ENCODE data around the gene CHST11. TPM values are rescaled to one million over a fixed set of nuclear protein-coding genes. Genes with fewer than 3 reads are reported as not detected.

Gene CHST11
- total and polyA plus RNA-seq, 7 experiments from 2014 or later, result 23.4 to 74.3 (median 32.0) TPM

DNA sequence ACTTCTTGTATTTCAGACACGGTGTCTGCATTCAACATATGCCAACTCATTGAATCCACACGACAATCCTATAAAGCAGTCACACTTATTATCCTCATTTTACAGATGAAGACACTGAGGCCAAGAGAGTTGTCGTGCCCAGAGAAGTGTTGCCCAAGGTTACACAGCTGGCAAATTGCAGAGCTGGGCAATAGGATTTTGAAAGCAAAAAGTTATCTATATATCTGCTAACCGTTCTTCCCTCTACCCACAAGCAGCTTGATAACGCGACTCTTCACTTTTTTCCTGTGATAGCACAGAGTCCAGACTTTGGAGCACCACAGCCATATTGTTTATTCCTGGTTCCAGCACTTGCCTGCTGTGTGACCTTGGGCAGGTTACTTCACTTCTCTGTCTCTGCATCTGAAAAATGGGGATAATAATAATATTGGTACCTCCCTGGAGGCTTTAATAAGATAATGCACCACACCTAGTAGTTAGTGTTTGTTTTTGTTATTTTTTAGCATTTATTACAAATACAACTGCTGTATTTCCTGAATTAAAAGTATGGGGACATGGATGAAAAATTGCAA lies 82.2 kb downstream of the CHST11 start:
- Mint-ChIP-seq H3K4me3 (no peak overlapping the region), H3K27ac (no peak overlapping the region), H3K4me1 (peaks cover 26 to 60% (median 56%) of the 10 kb centered on the region in 7 donors), H3K36me3 (peaks cover 5 to 45% (median 18%) of the 10 kb centered on the region in 5 donors), H3K9me3 (peaks cover 0 to 5% (median 0%) of the 10 kb centered on the region in 11 donors), H3K27me3 (no peaks in the 10 kb centered on the region)
- DNase-seq, result no peak
- Histone ChIP-seq H3K27ac (ENCODE audit: low read depth, low read length) (no peak overlapping the region), H3K4me3 (ENCODE audit: low read length) (no peak overlapping the region), H3K4me1 (ENCODE audit: control insufficient read depth in 2 of 2, insufficient read depth in 2 of 2, low read length in 2 of 2) (no peaks in the 10 kb centered on the region), H3K9me3 (ENCODE audit: control insufficient read depth in 2 of 3, low read length in 3 of 3) (no peaks in the 10 kb centered on the region), H3K36me3 (ENCODE audit: control insufficient read depth in 2 of 3, insufficient read depth in 3 of 3, low read length in 3 of 3) (no peaks in the 10 kb centered on the region), H3K27me3 (ENCODE audit: control insufficient read depth in 2 of 2, insufficient read depth in 2 of 2, low read length in 2 of 2) (no peaks in the 10 kb centered on the region)
- ChIA-PET POLR2A (interaction anchor here (1.1 kb wide), 1 partner anchor 22 kb away, joined by 3 read pairs; no protein-coding TSS in a partner anchor), CTCF (interaction anchor here (1.2 kb wide), 1 partner anchor 29 kb away, joined by 3 read pairs; no protein-coding TSS in a partner anchor)
- intact Hi-C loops (cut with micrococcal nuclease), result loop anchor here in 1 of 2 donors (5.0 kb wide), 1 partner anchor 82 kb away; the partner anchor contains the start of gene CHST11
- ATAC-seq, result no peak

DNA sequence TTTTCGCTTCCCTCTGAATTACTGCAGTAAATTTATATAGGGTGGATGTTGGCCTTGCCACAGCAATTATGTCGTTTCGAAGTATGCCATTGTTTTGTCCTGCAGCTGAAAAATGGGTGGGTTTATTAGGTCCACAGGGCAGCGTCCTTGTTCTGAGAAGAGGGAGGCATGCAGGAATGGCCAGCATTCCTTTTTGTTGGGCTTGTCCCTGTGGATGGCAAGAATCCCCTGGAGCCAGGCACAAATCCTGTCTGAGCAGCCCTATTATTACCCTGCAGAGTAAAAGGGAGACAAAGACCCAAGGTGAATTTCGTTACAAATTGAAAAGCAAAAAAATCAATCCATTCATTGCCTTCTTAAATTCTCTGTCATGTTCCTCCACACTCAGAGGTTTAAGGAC lies 88.1 kb downstream of the CHST11 start:
- POLR2A ChIA-PET, result no interaction called here
- peaks cover 0 to 7% of the 10 kb centered on the region in 2 donors for H3K4me1 ChIP-seq (ENCODE audit: control insufficient read depth in 2 of 2, insufficient read depth in 2 of 2, low read length in 2 of 2)
- no peak overlapping the region for H3K4me3 ChIP-seq (ENCODE audit: low read length)
- Mint-ChIP-seq H3K9me3 (peaks cover 0 to 5% (median 0%) of the 10 kb centered on the region in 11 donors), H3K4me3 (no peak overlapping the region), H3K4me1 (peaks cover 35 to 70% (median 48%) of the 10 kb centered on the region in 7 donors), H3K36me3 (peaks cover 5 to 35% (median 12%) of the 10 kb centered on the region in 5 donors), H3K27ac (no peak overlapping the region), H3K27me3 (no peaks in the 10 kb centered on the region)
- no peak overlapping the region for H3K27ac ChIP-seq (ENCODE audit: low read depth, low read length)
- DNase-seq (no peak), ATAC-seq (no peak)
- H3K27me3 ChIP-seq (ENCODE audit: control insufficient read depth in 2 of 2, insufficient read depth in 2 of 2, low read length in 2 of 2), result no peaks in the 10 kb centered on the region
- CTCF ChIA-PET, result no interaction called here
- H3K36me3 ChIP-seq (ENCODE audit: control insufficient read depth in 2 of 3, insufficient read depth in 3 of 3, low read length in 3 of 3), result no peaks in the 10 kb centered on the region
- H3K9me3 ChIP-seq (ENCODE audit: control insufficient read depth in 2 of 3, low read length in 3 of 3), result no peaks in the 10 kb centered on the region
- intact Hi-C loops (cut with micrococcal nuclease), result no loop called here

DNA sequence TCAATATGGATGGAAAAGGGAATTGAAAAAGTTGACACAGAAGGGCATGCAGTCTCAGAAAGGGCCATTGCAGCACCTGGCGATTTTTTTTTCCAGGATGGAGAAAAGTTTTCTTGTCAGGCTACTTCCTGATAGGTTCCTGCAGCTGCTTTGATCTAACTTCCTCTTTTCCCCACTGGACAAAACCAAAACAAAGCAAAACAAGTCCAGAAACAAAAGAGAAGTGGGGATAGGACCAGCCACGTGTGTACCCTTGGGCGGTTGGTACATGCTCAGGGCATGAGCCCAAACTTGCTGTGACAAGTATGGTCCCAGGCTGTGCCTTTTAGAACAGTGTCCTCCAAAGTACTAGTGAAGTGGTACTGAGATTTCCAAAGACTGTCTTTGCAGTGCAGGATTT lies 89.8 kb downstream of the CHST11 start:
- Histone ChIP-seq H3K4me1 (ENCODE audit: control insufficient read depth in 2 of 2, insufficient read depth in 2 of 2, low read length in 2 of 2) (peaks cover 0 to 7% of the 10 kb centered on the region in 2 donors), H3K27me3 (ENCODE audit: control insufficient read depth in 2 of 2, insufficient read depth in 2 of 2, low read length in 2 of 2) (no peaks in the 10 kb centered on the region), H3K4me3 (ENCODE audit: low read length) (no peak overlapping the region), H3K27ac (ENCODE audit: low read depth, low read length) (no peak overlapping the region), H3K9me3 (ENCODE audit: control insufficient read depth in 2 of 3, low read length in 3 of 3) (no peaks in the 10 kb centered on the region), H3K36me3 (ENCODE audit: control insufficient read depth in 2 of 3, insufficient read depth in 3 of 3, low read length in 3 of 3) (no peaks in the 10 kb centered on the region)
- Mint-ChIP-seq H3K27ac (no peak overlapping the region), H3K36me3 (peaks cover 5 to 43% (median 15%) of the 10 kb centered on the region in 5 donors), H3K4me1 (peaks cover 35 to 83% (median 50%) of the 10 kb centered on the region in 7 donors), H3K27me3 (no peaks in the 10 kb centered on the region), H3K4me3 (no peak overlapping the region), H3K9me3 (peaks cover 0 to 5% (median 0%) of the 10 kb centered on the region in 11 donors)
- DNase-seq, result no peak
- POLR2A ChIA-PET, result no interaction called here
- intact Hi-C loops (cut with micrococcal nuclease), result no loop called here
- CTCF ChIA-PET, result no interaction called here
- peak; percentile 58 for ATAC-seq

DNA sequence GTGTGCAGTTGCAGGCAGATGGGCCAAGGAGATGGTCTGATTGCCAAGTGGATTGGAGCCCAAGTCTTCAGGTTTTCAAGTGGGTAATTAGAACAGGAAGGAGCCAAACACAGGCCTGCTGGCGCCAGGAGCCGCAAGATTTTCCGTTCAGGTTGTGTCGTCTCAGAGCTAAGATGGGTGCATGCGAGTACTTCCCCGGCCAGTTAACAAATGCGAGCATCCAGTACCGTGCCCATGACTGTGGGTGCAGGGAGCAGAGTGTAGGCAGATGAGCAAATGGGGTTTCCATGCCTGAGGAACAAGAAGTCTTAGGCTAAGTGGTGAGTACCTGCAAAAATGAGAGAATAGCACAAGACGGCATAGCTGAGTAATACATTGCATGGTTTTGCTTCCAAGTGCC lies 90.5 kb downstream of the CHST11 start:
- H3K9me3 Mint-ChIP-seq, result peaks cover 0 to 5% (median 0%) of the 10 kb centered on the region in 11 donors
- no peaks in the 10 kb centered on the region for H3K27me3 ChIP-seq (ENCODE audit: control insufficient read depth in 2 of 2, insufficient read depth in 2 of 2, low read length in 2 of 2)
- peaks cover 5 to 47% (median 17%) of the 10 kb centered on the region in 5 donors for H3K36me3 Mint-ChIP-seq
- no peak overlapping the region for H3K4me3 Mint-ChIP-seq
- H3K9me3 ChIP-seq (ENCODE audit: control insufficient read depth in 2 of 3, low read length in 3 of 3), result no peaks in the 10 kb centered on the region
- H3K4me1 ChIP-seq (ENCODE audit: control insufficient read depth in 2 of 2, insufficient read depth in 2 of 2, low read length in 2 of 2), result peaks cover 0 to 7% of the 10 kb centered on the region in 2 donors
- ATAC-seq, result no peak
- no peak for DNase-seq
- no peaks in the 10 kb centered on the region for H3K36me3 ChIP-seq (ENCODE audit: control insufficient read depth in 2 of 3, insufficient read depth in 3 of 3, low read length in 3 of 3)
- CTCF ChIA-PET, result interaction anchor here (0.7 kb wide), 1 partner anchor 23 kb away, joined by 3 read pairs; no protein-coding TSS in a partner anchor
- peak overlapping the region in 3 of 9 donors; percentile 5 to 56 (median 36) for H3K27ac Mint-ChIP-seq
- no peaks in the 10 kb centered on the region for H3K27me3 Mint-ChIP-seq
- no peak overlapping the region for H3K27ac ChIP-seq (ENCODE audit: low read depth, low read length)
- intact Hi-C loops (cut with micrococcal nuclease), result no loop called here
- POLR2A ChIA-PET, result interaction anchor here (0.6 kb wide), 1 partner anchor 1217 kb away, joined by 3 read pairs; no protein-coding TSS in a partner anchor
- peaks cover 35 to 87% (median 55%) of the 10 kb centered on the region in 7 donors for H3K4me1 Mint-ChIP-seq
- no peak overlapping the region for H3K4me3 ChIP-seq (ENCODE audit: low read length)

DNA sequence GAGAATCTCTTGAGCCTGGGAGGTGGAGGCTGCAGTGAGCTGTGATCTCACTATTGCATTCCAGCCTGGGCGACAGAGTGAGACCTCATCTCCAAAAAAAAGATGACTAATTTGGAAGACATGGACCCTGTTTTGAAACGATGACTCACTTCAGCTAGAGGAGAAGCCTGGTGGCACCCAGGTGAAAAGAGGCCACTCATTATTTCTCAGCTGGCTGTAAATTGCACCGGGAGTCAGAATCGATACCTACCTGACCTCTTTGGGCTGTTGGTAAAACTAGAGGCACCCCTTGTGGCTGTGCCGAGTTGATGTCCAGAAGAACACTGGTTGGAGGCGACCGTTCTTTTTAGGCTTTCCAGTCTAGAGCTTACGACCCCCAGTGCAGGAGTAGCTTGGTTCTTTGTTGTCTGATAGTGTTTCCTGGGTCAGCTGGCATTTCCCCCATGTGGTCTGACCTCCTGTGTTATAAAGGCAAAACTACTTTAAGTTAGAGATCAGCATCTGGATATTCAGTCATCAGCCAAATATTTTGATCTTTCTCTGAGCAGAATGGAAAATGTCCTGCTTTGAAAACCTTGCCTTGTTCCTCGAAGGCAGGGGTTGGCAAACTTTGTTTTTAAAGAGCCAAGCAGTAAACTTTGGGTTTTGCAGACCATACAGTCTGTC lies 93.2 kb downstream of the CHST11 start:
- CTCF ChIA-PET, result no interaction called here
- no peak overlapping the region for H3K27ac Mint-ChIP-seq
- ATAC-seq, result no peak
- H3K27me3 Mint-ChIP-seq, result no peaks in the 10 kb centered on the region
- POLR2A ChIA-PET, result no interaction called here
- H3K4me3 ChIP-seq (ENCODE audit: low read length), result no peak overlapping the region
- no peaks in the 10 kb centered on the region for H3K36me3 ChIP-seq (ENCODE audit: control insufficient read depth in 2 of 3, insufficient read depth in 3 of 3, low read length in 3 of 3)
- no peaks in the 10 kb centered on the region for H3K27me3 ChIP-seq (ENCODE audit: control insufficient read depth in 2 of 2, insufficient read depth in 2 of 2, low read length in 2 of 2)
- H3K36me3 Mint-ChIP-seq, result peaks cover 0 to 58% (median 26%) of the 10 kb centered on the region in 5 donors
- DNase-seq, result no peak
- no peak overlapping the region for H3K4me3 Mint-ChIP-seq
- H3K4me1 Mint-ChIP-seq, result peaks cover 45 to 91% (median 67%) of the 10 kb centered on the region in 7 donors
- peaks cover 0 to 32% of the 10 kb centered on the region in 2 donors for H3K4me1 ChIP-seq (ENCODE audit: control insufficient read depth in 2 of 2, insufficient read depth in 2 of 2, low read length in 2 of 2)
- H3K9me3 Mint-ChIP-seq, result peaks cover 0 to 17% (median 8%) of the 10 kb centered on the region in 11 donors
- intact Hi-C loops (cut with micrococcal nuclease), result no loop called here
- no peak overlapping the region for H3K27ac ChIP-seq (ENCODE audit: low read depth, low read length)
- no peaks in the 10 kb centered on the region for H3K9me3 ChIP-seq (ENCODE audit: control insufficient read depth in 2 of 3, low read length in 3 of 3)

DNA sequence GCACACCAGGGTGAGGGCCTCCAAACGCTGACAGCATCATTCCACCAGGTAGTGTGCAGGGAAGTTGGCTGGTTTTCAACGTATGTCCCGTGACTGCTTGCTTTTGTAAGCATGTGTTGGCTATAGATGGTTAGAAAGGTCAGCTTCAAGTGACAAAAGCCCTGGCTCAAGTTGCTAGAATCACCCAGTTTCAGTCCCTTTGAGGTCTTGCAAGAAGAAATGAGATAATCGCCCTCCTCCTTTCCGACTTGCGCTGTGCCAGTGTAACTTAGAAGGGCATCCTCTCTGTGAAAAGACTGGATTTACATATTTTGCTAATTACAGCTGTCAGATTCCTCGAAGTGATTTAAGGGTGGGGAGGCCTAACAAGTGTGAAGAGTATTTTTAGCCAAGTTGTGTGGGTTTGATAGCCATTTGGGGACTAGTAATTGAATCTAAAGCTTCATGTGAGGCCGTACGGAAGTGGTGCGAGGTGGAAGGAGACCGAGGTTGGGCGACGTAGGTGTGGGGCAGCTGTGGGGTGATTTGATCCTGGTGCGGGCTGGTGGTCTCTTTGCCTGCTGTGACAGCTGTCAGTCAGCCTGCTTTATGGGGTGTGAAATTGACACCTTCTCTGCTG lies 94.7 kb downstream of the CHST11 start:
- POLR2A ChIA-PET, result no interaction called here
- H3K36me3 Mint-ChIP-seq, result peaks cover 0 to 58% (median 26%) of the 10 kb centered on the region in 5 donors
- peak overlapping the region in 1 of 10 donors; percentile 9 for H3K4me3 Mint-ChIP-seq

More for the DNA sequence above, 94.7 kb downstream of the CHST11 start:
- intact Hi-C loops (cut with micrococcal nuclease), result no loop called here
- H3K4me3 ChIP-seq (ENCODE audit: low read length), result no peak overlapping the region
- H3K36me3 ChIP-seq (ENCODE audit: control insufficient read depth in 2 of 3, insufficient read depth in 3 of 3, low read length in 3 of 3), result no peaks in the 10 kb centered on the region
- no peak for ATAC-seq
- Mint-ChIP-seq H3K9me3 (peaks cover 0 to 17% (median 10%) of the 10 kb centered on the region in 11 donors), H3K27me3 (no peaks in the 10 kb centered on the region), H3K27ac (peak overlapping the region in 2 of 9 donors; percentile 2 to 54), H3K4me1 (peaks cover 45 to 89% (median 64%) of the 10 kb centered on the region in 7 donors)
- H3K9me3 ChIP-seq (ENCODE audit: control insufficient read depth in 2 of 3, low read length in 3 of 3), result no peaks in the 10 kb centered on the region
- no peak overlapping the region for H3K27ac ChIP-seq (ENCODE audit: low read depth, low read length)
- H3K4me1 ChIP-seq (ENCODE audit: control insufficient read depth in 2 of 2, insufficient read depth in 2 of 2, low read length in 2 of 2), result peaks cover 0 to 32% of the 10 kb centered on the region in 2 donors
- DNase-seq, result no peak
- CTCF ChIA-PET, result no interaction called here
- no peaks in the 10 kb centered on the region for H3K27me3 ChIP-seq (ENCODE audit: control insufficient read depth in 2 of 2, insufficient read depth in 2 of 2, low read length in 2 of 2)
